ENCODE data around the gene MRPL23.

DNA sequence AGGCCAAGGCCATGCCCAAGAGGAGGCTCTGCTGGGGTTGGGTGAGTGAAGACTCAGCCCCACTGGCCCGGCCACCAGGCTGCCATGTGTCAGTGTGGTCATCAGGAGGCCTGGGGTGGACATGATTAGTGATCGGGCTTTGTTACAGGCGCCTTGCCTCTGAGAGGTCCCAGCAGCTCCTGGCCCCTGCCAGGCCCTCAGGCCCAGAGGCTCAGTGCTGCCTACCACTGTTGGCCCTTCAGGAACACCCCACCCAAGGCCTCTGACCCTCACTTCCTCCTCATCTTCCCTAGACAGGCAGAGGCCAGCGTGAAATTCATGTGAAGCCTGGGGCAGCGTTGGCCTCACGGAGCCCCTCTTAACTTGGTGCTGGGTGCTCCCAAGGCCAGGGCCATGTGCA, 2.2 kb downstream of the MRPL23 start:
- TF ChIP-seq, protein P1, sequence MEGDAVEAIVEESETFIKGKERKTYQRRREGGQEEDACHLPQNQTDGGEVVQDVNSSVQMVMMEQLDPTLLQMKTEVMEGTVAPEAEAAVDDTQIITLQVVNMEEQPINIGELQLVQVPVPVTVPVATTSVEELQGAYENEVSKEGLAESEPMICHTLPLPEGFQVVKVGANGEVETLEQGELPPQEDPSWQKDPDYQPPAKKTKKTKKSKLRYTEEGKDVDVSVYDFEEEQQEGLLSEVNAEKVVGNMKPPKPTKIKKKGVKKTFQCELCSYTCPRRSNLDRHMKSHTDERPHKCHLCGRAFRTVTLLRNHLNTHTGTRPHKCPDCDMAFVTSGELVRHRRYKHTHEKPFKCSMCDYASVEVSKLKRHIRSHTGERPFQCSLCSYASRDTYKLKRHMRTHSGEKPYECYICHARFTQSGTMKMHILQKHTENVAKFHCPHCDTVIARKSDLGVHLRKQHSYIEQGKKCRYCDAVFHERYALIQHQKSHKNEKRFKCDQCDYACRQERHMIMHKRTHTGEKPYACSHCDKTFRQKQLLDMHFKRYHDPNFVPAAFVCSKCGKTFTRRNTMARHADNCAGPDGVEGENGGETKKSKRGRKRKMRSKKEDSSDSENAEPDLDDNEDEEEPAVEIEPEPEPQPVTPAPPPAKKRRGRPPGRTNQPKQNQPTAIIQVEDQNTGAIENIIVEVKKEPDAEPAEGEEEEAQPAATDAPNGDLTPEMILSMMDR (conservative IDR thresholded peaks at IDR 0.05), result no peak
- TF ChIP-seq EZH2 (IDR thresholded peaks at IDR 0.05; ENCODE audit: low read depth), result no peak
